Prostate gland (tissue), 2 donors: ENCODE results near the gene CCDC88B. TPM values are rescaled to one million over a fixed set of nuclear protein-coding genes. Genes with fewer than 3 reads are reported as not detected.
"Not testable (repeated sequence)": the region's sequence is repeated elsewhere in the genome, so short reads cannot be mapped to it uniquely, and the experiment has no call there.

Experiments
- DNase-seq: peaks from one replicate; pipeline ENCODE4 v3.0.0-alpha.2; 2019; ENCODE audit warnings: low spot score
- H3K27ac ChIP-seq, 2 donors: fragments of 200-600 bp; sonication (generic); 2 replicates each; pipeline ENCODE4 v1.5.1; 2017 to 2019
- H3K27me3 ChIP-seq: fragments of 200-600 bp; sonication (generic); replicated peaks from 2 replicates; pipeline ENCODE4 v1.5.1; 2019; ENCODE audit not compliant: insufficient read depth
- H3K36me3 ChIP-seq, 2 donors: fragments of 200-600 bp; sonication (generic); 1 replicate in 1 of 2; 2 replicates in 1 of 2; pipeline versions ENCODE4 v1.5.1 to v1.8.1; 2017 to 2019
- H3K4me1 ChIP-seq: fragments of 200-600 bp; sonication (generic); replicated peaks from 2 replicates; pipeline ENCODE4 v1.5.1; 2019
- H3K4me3 ChIP-seq, 2 donors: fragments of 200-600 bp; sonication (generic); 2 replicates each; pipeline ENCODE4 v1.5.1; 2017 to 2019
- H3K9me3 ChIP-seq: fragments of 200-600 bp; sonication (generic); 2 replicates; pipeline ENCODE4 v1.5.1; 2017
- POLR2A ChIP-seq: fragments of 450-650 bp; IDR thresholded peaks from one replicate; pipeline ENCODE4 v1.6.1; 2016; ENCODE audit warnings: antibody characterized with exemption, mild to moderate bottlenecking
- POLR2AphosphoS5 ChIP-seq: sonication (generic); formaldehyde crosslinking; IDR thresholded peaks from one replicate; pipeline ENCODE4 v1.6.1; 2017; ENCODE audit warnings: antibody characterized with exemption
- WGBS: methylation state at CpG from one replicate; pipeline ENCODE4 v1.1.5; 2018; 5-methylcytosine and 5-hydroxymethylcytosine counted together
- intact Hi-C: fragments of 100-400 bp; cut with DNase I; formaldehyde crosslinking; loops from one replicate; pipeline ENCODE4 v1.14.2; 2022
- total RNA-seq, 2 donors: library from RNA; depleted of rRNA; stranded (reverse); fragments of >200 nt; gene quantifications; one replicate each; pipeline ENCODE4 v1.1.0, GENCODE V29; 2016
- TF ChIP-seq, protein P1 (sequence below), 4 experiments: fragments of 200-600 bp in 2 of 4; fragments of 450-650 bp in 2 of 4; sonication (generic) in 2 of 4; IDR thresholded peaks; 1 replicate in 3 of 4; 2 replicates in 1 of 4; pipeline ENCODE4 v1.5.1; 2016 to 2019; ENCODE audit warnings: antibody characterized with exemption in 4 of 4, mild to moderate bottlenecking in 2 of 4, moderate library complexity in 2 of 4

Gene CCDC88B
- total RNA-seq, 2 donors from 2014 or later = 3.0 to 10.0 TPM

DNA sequence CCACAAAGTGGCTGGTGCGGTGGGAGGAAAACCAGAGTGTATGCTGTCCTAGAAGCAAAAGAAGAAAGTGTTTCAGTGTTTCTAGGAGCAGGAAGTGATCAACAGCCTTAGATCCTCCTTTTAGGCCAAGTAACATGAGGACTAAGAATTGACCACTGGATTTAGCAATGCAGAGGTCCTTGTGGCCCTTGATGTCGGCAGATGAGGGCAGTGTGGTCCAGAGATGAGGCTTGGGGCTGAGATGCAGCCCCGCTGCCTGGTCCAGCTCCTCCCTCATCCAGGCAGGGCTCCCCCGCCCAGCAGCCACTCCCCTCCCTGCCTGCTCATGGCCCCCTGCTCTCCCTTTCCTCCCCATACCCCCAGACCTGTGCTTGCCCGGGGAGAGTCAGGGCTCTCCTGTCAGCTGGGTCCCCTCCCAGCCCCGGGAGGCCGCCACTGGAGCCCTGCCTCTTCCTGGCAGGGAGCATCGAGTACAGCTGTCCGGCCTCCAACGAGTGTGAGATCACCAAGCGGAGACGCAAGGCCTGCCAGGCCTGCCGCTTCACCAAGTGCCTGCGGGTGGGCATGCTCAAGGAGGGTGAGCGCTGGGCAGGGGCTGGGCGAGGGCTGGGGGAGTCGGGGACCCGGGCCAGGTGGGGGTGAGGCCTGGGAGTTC lies 26.4 kb upstream of the CCDC88B start:
- H3K27ac ChIP-seq = peak overlapping the region; percentile 17 to 27
- no peak for DNase-seq
- no peaks in the 10 kb centered on the region for H3K36me3 ChIP-seq
- intact Hi-C loops = no loop called here
- 61% methylated on average over 18 of the region's 18 CpGs for WGBS
- H3K4me1 ChIP-seq = no peaks in the 10 kb centered on the region
- H3K9me3 ChIP-seq = no peaks in the 10 kb centered on the region
- H3K27me3 ChIP-seq = no peaks in the 10 kb centered on the region
- TF ChIP-seq, protein P1, sequence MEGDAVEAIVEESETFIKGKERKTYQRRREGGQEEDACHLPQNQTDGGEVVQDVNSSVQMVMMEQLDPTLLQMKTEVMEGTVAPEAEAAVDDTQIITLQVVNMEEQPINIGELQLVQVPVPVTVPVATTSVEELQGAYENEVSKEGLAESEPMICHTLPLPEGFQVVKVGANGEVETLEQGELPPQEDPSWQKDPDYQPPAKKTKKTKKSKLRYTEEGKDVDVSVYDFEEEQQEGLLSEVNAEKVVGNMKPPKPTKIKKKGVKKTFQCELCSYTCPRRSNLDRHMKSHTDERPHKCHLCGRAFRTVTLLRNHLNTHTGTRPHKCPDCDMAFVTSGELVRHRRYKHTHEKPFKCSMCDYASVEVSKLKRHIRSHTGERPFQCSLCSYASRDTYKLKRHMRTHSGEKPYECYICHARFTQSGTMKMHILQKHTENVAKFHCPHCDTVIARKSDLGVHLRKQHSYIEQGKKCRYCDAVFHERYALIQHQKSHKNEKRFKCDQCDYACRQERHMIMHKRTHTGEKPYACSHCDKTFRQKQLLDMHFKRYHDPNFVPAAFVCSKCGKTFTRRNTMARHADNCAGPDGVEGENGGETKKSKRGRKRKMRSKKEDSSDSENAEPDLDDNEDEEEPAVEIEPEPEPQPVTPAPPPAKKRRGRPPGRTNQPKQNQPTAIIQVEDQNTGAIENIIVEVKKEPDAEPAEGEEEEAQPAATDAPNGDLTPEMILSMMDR (IDR thresholded peaks at IDR 0.05) = no peak
- no peak for TF ChIP-seq POLR2AphosphoS5
- TF ChIP-seq POLR2A = no peak
- H3K4me3 ChIP-seq = no peak overlapping the region

DNA sequence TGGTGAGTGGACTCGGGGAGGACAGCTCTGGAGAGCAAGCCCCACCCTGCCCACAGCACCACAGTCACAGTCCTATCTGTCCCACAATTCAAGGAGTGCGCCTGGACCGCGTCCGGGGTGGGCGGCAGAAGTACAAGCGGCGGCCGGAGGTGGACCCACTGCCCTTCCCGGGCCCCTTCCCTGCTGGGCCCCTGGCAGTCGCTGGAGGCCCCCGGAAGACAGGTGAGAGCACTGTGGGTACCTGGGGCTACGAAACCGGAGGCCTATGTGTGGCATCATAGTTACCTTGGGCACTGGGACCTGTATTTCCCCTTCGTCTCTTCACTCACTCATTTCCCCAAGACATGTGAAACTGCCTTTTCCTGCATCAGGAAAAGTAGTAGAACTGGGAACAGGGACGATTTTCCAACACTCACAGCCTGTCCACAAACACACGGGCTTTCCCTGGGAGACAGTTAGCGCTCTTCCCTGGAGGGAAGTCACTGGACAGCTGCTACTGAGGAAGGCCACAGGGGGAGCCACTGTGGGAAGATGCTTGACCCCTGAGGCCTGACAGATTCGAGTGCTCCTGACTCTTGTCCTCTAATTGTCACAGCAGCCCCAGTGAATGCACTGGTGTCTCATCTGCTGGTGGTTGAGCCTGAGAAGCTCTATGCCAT lies 25.7 kb upstream of the CCDC88B start:
- H3K36me3 ChIP-seq = no peaks in the 10 kb centered on the region
- no peak for DNase-seq
- no peaks in the 10 kb centered on the region for H3K4me1 ChIP-seq
- WGBS = 79% methylated on average over 19 of the region's 19 CpGs
- TF ChIP-seq POLR2A = no peak
- TF ChIP-seq, protein P1 (IDR thresholded peaks at IDR 0.05) = no peak
- TF ChIP-seq POLR2AphosphoS5 = no peak
- no peaks in the 10 kb centered on the region for H3K27me3 ChIP-seq
- no peaks in the 10 kb centered on the region for H3K9me3 ChIP-seq
- H3K27ac ChIP-seq = peak overlapping the region; percentile 17 to 27
- no peak overlapping the region for H3K4me3 ChIP-seq
- intact Hi-C loops = no loop called here

DNA sequence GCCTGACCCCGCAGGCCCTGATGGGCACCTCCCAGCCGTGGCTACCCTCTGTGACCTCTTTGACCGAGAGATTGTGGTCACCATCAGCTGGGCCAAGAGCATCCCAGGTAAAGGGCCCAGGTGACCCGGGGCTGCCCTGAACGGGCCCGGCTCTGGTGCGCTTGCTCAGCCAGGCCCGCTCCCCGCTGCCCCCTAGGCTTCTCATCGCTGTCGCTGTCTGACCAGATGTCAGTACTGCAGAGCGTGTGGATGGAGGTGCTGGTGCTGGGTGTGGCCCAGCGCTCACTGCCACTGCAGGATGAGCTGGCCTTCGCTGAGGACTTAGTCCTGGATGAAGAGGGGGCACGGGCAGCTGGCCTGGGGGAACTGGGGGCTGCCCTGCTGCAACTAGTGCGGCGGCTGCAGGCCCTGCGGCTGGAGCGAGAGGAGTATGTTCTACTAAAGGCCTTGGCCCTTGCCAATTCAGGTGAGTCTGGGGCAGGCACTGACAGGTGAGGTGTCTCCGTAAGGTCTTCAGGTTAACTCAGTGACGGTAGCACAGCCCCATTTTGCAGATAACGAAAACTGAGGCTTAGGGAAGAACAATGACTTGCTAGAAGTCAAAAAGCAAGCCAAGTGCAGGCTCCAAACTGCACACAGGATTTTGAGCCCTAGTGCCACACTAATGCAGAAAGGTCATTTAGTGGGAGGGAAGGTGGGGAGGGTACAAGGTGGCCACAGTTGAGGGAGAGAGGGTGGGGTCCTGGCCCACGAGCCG lies 25.0 kb upstream of the CCDC88B start:
- Histone ChIP-seq H3K4me1 (no peaks in the 10 kb centered on the region), H3K27ac (no peak overlapping the region), H3K27me3 (no peaks in the 10 kb centered on the region), H3K36me3 (no peaks in the 10 kb centered on the region), H3K4me3 (no peak overlapping the region), H3K9me3 (no peaks in the 10 kb centered on the region)
- intact Hi-C loops = no loop called here
- 89% methylated on average over 22 of the region's 24 CpGs for WGBS
- no peak for DNase-seq
- no peak for TF ChIP-seq POLR2AphosphoS5
- TF ChIP-seq POLR2A = no peak
- TF ChIP-seq, protein P1 (IDR thresholded peaks at IDR 0.05) = no peak

DNA sequence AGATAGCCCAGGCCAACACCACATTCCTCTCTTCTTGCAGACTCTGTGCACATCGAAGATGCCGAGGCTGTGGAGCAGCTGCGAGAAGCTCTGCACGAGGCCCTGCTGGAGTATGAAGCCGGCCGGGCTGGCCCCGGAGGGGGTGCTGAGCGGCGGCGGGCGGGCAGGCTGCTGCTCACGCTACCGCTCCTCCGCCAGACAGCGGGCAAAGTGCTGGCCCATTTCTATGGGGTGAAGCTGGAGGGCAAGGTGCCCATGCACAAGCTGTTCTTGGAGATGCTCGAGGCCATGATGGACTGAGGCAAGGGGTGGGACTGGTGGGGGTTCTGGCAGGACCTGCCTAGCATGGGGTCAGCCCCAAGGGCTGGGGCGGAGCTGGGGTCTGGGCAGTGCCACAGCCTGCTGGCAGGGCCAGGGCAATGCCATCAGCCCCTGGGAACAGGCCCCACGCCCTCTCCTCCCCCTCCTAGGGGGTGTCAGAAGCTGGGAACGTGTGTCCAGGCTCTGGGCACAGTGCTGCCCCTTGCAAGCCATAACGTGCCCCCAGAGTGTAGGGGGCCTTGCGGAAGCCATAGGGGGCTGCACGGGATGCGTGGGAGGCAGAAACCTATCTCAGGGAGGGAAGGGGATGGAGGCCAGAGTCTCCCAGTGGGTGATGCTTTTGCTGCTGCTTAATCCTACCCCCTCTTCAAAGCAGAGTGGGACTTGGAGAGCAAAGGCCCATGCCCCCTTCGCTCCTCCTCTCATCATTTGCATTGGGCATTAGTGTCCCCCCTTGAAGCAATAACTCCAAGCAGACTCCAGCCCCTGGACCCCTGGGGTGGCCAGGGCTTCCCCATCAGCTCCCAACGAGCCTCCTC lies 24.1 kb upstream of the CCDC88B start:
- H3K36me3 ChIP-seq, H3K4me1 ChIP-seq, intact Hi-C loops, H3K9me3 ChIP-seq, DNase-seq, H3K27me3 ChIP-seq: not testable (repeated sequence)
- peak overlapping the region in 1 of 2 donors; percentile 80 for H3K4me3 ChIP-seq
- WGBS = 73% methylated on average over 22 of the region's 25 CpGs
- H3K27ac ChIP-seq = peak overlapping the region; percentile 98
